ENCODE measurements around the gene SFXN3.

SFXN3 gene

GRCh38 chr10:101007099-101007711 lies 23.8 kb upstream of the SFXN3 start:
- Mint-ChIP-seq H3K36me3 (ENCODE audit: low read depth) (peaks cover 20% of the 10 kb centered on the region), H3K9me3 (no peaks in the 10 kb centered on the region), H3K4me3 (no peak overlapping the region), H3K27ac (peak overlapping the region in 1 of 3 experiments; percentile 45), H3K27me3 (ENCODE audit: low read depth) (no peaks in the 10 kb centered on the region), H3K4me1 (peaks cover 7% of the 10 kb centered on the region)
- TF ChIP-seq CTCF (IDR thresholded peaks at IDR 0.05; ENCODE audit: unreplicated experiment in 3 of 3) = no peak

GRCh38 chr10:101007915-101008822 lies 22.9 kb upstream of the SFXN3 start:
- H3K27ac Mint-ChIP-seq = peak overlapping the region in 2 of 3 experiments; percentile 24 to 54
- no peak for TF ChIP-seq CTCF (IDR thresholded peaks at IDR 0.05; ENCODE audit: unreplicated experiment in 3 of 3)
- no peaks in the 10 kb centered on the region for H3K9me3 Mint-ChIP-seq
- no peaks in the 10 kb centered on the region for H3K27me3 Mint-ChIP-seq (ENCODE audit: low read depth)
- no peak overlapping the region for H3K4me3 Mint-ChIP-seq
- H3K36me3 Mint-ChIP-seq (ENCODE audit: low read depth) = peaks cover 18% of the 10 kb centered on the region
- peaks cover 9% of the 10 kb centered on the region for H3K4me1 Mint-ChIP-seq

- TF ChIP-seq CTCF (IDR thresholded peaks at IDR 0.05; ENCODE audit: unreplicated experiment in 3 of 3) = no peak
- H3K36me3 Mint-ChIP-seq (ENCODE audit: low read depth) = peaks cover 11% of the 10 kb centered on the region
- H3K27me3 Mint-ChIP-seq (ENCODE audit: low read depth) = no peaks in the 10 kb centered on the region
- H3K4me1 Mint-ChIP-seq = peaks cover 11% of the 10 kb centered on the region
- H3K4me3 Mint-ChIP-seq = no peak overlapping the region
- no peak overlapping the region for H3K27ac Mint-ChIP-seq
- no peaks in the 10 kb centered on the region for H3K9me3 Mint-ChIP-seq
These were observed 22.1 kb upstream of the SFXN3 start for GRCh38 chr10:101008823-101009423.

- peaks cover 11% of the 10 kb centered on the region for H3K27me3 Mint-ChIP-seq (ENCODE audit: low read depth)
- H3K27ac Mint-ChIP-seq = no peak overlapping the region
- H3K9me3 Mint-ChIP-seq = no peaks in the 10 kb centered on the region
- H3K36me3 Mint-ChIP-seq (ENCODE audit: low read depth) = peaks cover 5% of the 10 kb centered on the region
- peaks cover 21% of the 10 kb centered on the region for H3K4me1 Mint-ChIP-seq
- no peak overlapping the region for H3K4me3 Mint-ChIP-seq
- no peak for TF ChIP-seq CTCF (IDR thresholded peaks at IDR 0.05; ENCODE audit: unreplicated experiment in 3 of 3)
These were observed 20.7 kb upstream of the SFXN3 start for GRCh38 chr10:101010329-101010728.

GRCh38 chr10:101011517-101012423 lies 19.3 kb upstream of the SFXN3 start:
- Mint-ChIP-seq H3K36me3 (ENCODE audit: low read depth) (no peaks in the 10 kb centered on the region), H3K9me3 (no peaks in the 10 kb centered on the region), H3K4me1 (peaks cover 31% of the 10 kb centered on the region), H3K27ac (no peak overlapping the region), H3K27me3 (ENCODE audit: low read depth) (peaks cover 23% of the 10 kb centered on the region), H3K4me3 (no peak overlapping the region)
- TF ChIP-seq CTCF (IDR thresholded peaks at IDR 0.05; ENCODE audit: unreplicated experiment in 3 of 3) = peak in 2 of 3 experiments; percentile 33 to 37

Data from nephron (organoid).